Suprapubic skin (tissue), 4 donors: ENCODE measurements around the gene TGFBR3. TPM values are rescaled to one million over a fixed set of nuclear protein-coding genes. Genes with fewer than 3 reads are reported as not detected.

Experiments
- DNase-seq, 2 donors: peaks; one replicate each; pipeline ENCODE4 v3.0.0-alpha.2; 2019; ENCODE audit warnings: low spot score in 2 of 2
- H3K27ac ChIP-seq: fragments of 200-600 bp; sonication (generic); one replicate; pipeline ENCODE4 v1.5.1; 2019
- H3K27me3 ChIP-seq: fragments of 200-600 bp; sonication (generic); one replicate; pipeline ENCODE4 v1.5.1; 2019
- H3K36me3 ChIP-seq: fragments of 200-600 bp; sonication (generic); one replicate; pipeline ENCODE4 v1.5.1; 2019
- H3K4me1 ChIP-seq: fragments of 200-600 bp; sonication (generic); one replicate; pipeline ENCODE4 v1.5.1; 2019
- H3K4me3 ChIP-seq: fragments of 200-600 bp; sonication (generic); one replicate; pipeline ENCODE4 v1.5.1; 2019; ENCODE audit warnings: mild to moderate bottlenecking
- H3K9me3 ChIP-seq: fragments of 200-600 bp; sonication (generic); one replicate; pipeline ENCODE4 v1.5.1; 2019
- EP300 ChIP-seq: sonication (generic); formaldehyde crosslinking; IDR thresholded peaks from one replicate; pipeline ENCODE4 v1.6.1; 2017; ENCODE audit warnings: antibody characterized with exemption
- POLR2A ChIP-seq, 2 donors: fragments of 450-650 bp; IDR thresholded peaks; one replicate each; pipeline ENCODE4 v1.6.1; 2017; ENCODE audit warnings: antibody characterized with exemption in 2 of 2, mild to moderate bottlenecking in 2 of 2, moderate library complexity in 2 of 2
- POLR2AphosphoS5 ChIP-seq, 3 donors: sonication (generic); formaldehyde crosslinking; IDR thresholded peaks; one replicate each; pipeline ENCODE4 v1.6.1; 2017; ENCODE audit warnings: antibody characterized with exemption in 3 of 3
- WGBS: methylation state at CpG from one replicate; pipeline ENCODE4 v1.1.5; 2018; 5-methylcytosine and 5-hydroxymethylcytosine counted together
- total RNA-seq, 4 donors: library from RNA; depleted of rRNA; stranded (reverse); fragments of >200 nt; gene quantifications; one replicate each; pipeline ENCODE4 v1.1.0, GENCODE V29; 2016
- TF ChIP-seq, protein P1 (sequence below), 2 donors: fragments of 200-600 bp in 1 of 2; fragments of 450-650 bp in 1 of 2; sonication (generic) in 1 of 2; IDR thresholded peaks; one replicate each; pipeline ENCODE4 v1.5.1; 2016 to 2019; ENCODE audit warnings: antibody characterized with exemption in 2 of 2, mild to moderate bottlenecking in 1 of 2, moderate library complexity in 1 of 2

TGFBR3 gene
- total RNA-seq, 4 donors from 2014 or later, result 91.3 to 131 (median 114) TPM

DNA sequence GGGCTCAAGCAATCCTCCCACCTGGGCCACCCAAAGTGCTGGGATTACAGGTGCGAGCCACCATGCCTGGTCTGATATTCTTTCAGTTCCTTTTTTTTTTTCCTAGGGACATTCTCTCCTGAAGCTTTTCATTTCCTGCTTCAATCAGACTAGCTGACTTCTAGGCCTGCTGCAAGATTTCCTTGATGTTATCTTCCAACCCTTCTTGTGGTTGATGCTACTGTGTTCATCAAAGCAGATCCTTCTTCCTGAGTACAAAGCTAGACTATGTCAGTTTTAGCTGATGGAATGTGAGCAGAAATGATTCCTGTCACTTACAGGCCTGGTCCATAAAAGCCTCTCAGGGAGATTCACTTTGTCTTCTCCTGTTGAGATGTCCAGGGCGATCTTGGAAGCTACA is 238.9 kb downstream of the TGFBR3 start:
- no peak for TF ChIP-seq EP300
- TF ChIP-seq, protein P1, sequence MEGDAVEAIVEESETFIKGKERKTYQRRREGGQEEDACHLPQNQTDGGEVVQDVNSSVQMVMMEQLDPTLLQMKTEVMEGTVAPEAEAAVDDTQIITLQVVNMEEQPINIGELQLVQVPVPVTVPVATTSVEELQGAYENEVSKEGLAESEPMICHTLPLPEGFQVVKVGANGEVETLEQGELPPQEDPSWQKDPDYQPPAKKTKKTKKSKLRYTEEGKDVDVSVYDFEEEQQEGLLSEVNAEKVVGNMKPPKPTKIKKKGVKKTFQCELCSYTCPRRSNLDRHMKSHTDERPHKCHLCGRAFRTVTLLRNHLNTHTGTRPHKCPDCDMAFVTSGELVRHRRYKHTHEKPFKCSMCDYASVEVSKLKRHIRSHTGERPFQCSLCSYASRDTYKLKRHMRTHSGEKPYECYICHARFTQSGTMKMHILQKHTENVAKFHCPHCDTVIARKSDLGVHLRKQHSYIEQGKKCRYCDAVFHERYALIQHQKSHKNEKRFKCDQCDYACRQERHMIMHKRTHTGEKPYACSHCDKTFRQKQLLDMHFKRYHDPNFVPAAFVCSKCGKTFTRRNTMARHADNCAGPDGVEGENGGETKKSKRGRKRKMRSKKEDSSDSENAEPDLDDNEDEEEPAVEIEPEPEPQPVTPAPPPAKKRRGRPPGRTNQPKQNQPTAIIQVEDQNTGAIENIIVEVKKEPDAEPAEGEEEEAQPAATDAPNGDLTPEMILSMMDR (IDR thresholded peaks at IDR 0.05), result no peak
- no peak for TF ChIP-seq POLR2AphosphoS5 (IDR thresholded peaks at IDR 0.05)
- TF ChIP-seq POLR2A (IDR thresholded peaks at IDR 0.05), result no peak
- peaks cover 20% of the 10 kb centered on the region for H3K4me1 ChIP-seq
- no peaks in the 10 kb centered on the region for H3K27me3 ChIP-seq
- DNase-seq, result no peak
- 95% methylated on average over 2 of the region's 2 CpGs for WGBS
- H3K27ac ChIP-seq, result no peak overlapping the region
- H3K36me3 ChIP-seq, result no peaks in the 10 kb centered on the region
- no peaks in the 10 kb centered on the region for H3K9me3 ChIP-seq
- H3K4me3 ChIP-seq, result no peak overlapping the region

DNA sequence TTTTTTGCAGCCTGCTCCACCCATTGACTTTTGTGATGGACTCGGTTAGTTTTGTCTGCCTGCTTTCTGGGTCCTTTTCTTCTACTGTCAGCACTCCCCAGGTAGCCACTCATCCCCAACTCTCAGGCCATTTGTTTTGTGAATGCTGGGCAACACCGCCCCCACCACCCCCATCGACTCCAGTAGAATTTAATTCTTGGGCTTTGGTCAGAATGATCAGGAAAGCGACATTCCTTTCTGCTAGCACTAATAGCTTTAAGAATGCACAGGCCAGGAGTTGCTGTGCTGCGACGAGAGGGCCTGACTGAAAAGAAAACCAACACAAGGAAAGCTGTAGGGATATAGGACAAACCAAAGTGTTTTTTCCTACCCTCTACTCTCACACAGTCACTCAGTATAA is 240.9 kb downstream of the TGFBR3 start:
- no peak for DNase-seq
- Histone ChIP-seq H3K36me3 (no peaks in the 10 kb centered on the region), H3K4me1 (peaks cover 2% of the 10 kb centered on the region), H3K9me3 (no peaks in the 10 kb centered on the region), H3K27ac (no peak overlapping the region), H3K4me3 (no peak overlapping the region), H3K27me3 (no peaks in the 10 kb centered on the region)
- 80% methylated on average over 6 of the region's 6 CpGs for WGBS
- TF ChIP-seq POLR2AphosphoS5 (IDR thresholded peaks at IDR 0.05), result no peak
- TF ChIP-seq, protein P1 (IDR thresholded peaks at IDR 0.05), result no peak
- TF ChIP-seq EP300, result no peak
- TF ChIP-seq POLR2A (IDR thresholded peaks at IDR 0.05), result no peak

DNA sequence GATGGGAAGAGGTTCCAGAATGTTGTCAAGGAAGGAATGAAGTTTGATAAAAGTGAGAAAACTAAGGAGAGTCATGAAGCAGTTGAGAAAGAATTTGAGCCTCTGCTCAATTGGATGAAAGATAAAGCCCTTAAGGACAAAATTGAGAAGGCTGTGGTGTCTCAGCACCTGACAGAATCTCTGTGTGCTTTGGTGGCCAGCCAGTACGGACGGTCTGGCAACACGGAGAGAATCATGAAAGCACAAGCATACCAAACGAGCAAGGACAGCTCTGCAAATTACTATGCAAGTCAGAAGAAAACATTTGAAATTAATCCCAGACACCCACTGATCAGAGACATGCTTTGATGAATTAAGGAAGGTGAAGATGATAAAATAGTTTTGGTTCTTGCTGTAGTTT is 242.5 kb downstream of the TGFBR3 start:
- DNase-seq, result no peak
- Histone ChIP-seq H3K4me1 (no peaks in the 10 kb centered on the region), H3K4me3 (no peak overlapping the region), H3K9me3 (no peaks in the 10 kb centered on the region), H3K36me3 (no peaks in the 10 kb centered on the region), H3K27me3 (no peaks in the 10 kb centered on the region), H3K27ac (no peak overlapping the region)
- 49% methylated on average over 4 of the region's 4 CpGs for WGBS
- TF ChIP-seq POLR2AphosphoS5 (IDR thresholded peaks at IDR 0.05), result no peak

DNA sequence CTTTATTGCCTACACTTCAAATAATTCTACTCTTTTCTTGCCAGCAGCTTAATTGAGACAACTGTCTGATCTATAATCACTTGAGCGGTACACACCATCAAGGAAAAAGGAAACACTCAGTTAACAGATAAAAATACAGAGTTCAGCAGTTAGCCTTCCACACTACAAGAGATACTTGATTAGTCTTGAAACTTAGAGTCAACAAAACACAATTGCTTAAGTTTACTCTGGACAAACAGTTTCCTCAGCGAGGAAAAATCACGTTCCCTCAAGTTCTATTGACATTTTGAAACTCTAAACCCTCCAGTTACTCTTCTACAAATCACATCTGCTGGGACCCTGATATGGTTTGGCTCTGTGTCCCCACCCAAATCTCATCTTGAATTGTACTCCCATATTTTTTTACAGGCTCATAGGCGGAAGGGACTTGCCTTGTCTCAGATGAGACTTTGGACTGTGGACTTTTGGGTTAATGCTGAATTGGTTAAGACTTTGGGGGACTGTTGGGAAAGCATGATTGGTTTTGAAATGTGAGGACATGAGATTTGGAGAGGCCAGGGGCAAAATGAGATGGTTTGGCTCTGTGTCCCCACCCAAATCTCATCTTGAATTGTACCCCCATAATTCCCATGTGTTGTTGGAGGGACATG is 244.9 kb downstream of the TGFBR3 start:
- no peak for TF ChIP-seq POLR2A (IDR thresholded peaks at IDR 0.05)
- TF ChIP-seq, protein P1 (IDR thresholded peaks at IDR 0.05), result no peak
- TF ChIP-seq POLR2AphosphoS5 (IDR thresholded peaks at IDR 0.05), result no peak
- TF ChIP-seq EP300, result no peak
- no peak overlapping the region for H3K27ac ChIP-seq
- 94% methylated on average over 4 of the region's 4 CpGs for WGBS
- H3K4me1 ChIP-seq, result no peaks in the 10 kb centered on the region
- H3K27me3 ChIP-seq, result no peaks in the 10 kb centered on the region
- H3K9me3 ChIP-seq, result no peaks in the 10 kb centered on the region
- no peaks in the 10 kb centered on the region for H3K36me3 ChIP-seq
- H3K4me3 ChIP-seq, result no peak overlapping the region
- no peak for DNase-seq

DNA sequence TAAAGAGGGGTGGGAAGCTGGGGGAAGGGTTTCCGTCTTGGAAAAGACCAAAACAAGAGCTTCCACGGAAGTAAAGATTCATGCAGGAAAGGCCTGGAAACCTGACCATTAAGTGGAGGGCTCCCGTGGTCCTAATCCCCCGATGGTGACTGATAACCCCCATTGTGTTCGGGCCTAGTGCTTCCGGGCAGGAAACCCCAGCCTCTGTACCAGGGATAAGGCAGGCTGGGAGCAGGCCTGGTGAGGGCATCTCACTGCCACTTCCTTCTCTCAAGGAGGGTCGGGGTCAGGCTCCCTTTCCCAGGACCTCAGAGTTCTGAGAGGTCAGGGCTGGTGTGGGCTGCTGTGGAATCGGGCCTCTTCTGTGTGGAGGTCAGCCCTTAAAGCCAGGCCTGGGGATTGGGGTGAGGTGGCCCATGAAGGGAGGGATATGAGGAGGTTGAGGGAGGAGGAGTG is 248.4 kb downstream of the TGFBR3 start:
- H3K4me3 ChIP-seq, result no peak overlapping the region
- no peaks in the 10 kb centered on the region for H3K9me3 ChIP-seq
- H3K27me3 ChIP-seq, result no peaks in the 10 kb centered on the region
- H3K4me1 ChIP-seq, result no peaks in the 10 kb centered on the region
- H3K27ac ChIP-seq, result no peak overlapping the region
- no peaks in the 10 kb centered on the region for H3K36me3 ChIP-seq
- TF ChIP-seq POLR2A (IDR thresholded peaks at IDR 0.05), result no peak
- TF ChIP-seq EP300, result no peak
- TF ChIP-seq POLR2AphosphoS5 (IDR thresholded peaks at IDR 0.05), result no peak
- TF ChIP-seq, protein P1 (IDR thresholded peaks at IDR 0.05), result no peak
- 74% methylated on average over 8 of the region's 8 CpGs for WGBS
- no peak for DNase-seq

DNA sequence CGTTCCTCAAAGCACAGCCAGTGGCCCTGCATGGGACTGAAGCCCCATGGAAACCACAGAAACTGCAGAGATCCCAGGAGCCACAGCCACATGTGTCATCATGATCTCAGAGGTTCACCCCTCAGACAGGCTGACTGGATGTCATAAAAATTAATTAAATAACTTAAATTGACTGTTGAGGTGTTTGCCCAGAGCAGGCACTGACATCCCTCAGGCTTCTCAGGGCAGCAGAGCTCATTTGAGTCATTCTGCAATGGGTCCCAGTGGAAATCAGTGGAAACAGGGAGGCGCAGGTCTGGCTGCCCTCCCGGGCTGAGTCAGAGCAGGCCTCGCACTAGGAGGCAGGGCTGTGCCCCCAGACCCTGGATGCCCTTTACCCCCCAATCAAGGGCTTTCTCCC is 250.2 kb downstream of the TGFBR3 start:
- no peak overlapping the region for H3K27ac ChIP-seq
- no peaks in the 10 kb centered on the region for H3K36me3 ChIP-seq
- no peaks in the 10 kb centered on the region for H3K27me3 ChIP-seq
- no peak for DNase-seq
- H3K4me1 ChIP-seq, result no peaks in the 10 kb centered on the region
- TF ChIP-seq POLR2AphosphoS5 (IDR thresholded peaks at IDR 0.05), result no peak
- no peak for TF ChIP-seq POLR2A (IDR thresholded peaks at IDR 0.05)
- TF ChIP-seq EP300, result no peak
- TF ChIP-seq, protein P1 (IDR thresholded peaks at IDR 0.05), result no peak
- no peaks in the 10 kb centered on the region for H3K9me3 ChIP-seq
- no peak overlapping the region for H3K4me3 ChIP-seq
- WGBS, result 94% methylated on average over 4 of the region's 4 CpGs
